Right lobe of liver (tissue), 6 donors: ENCODE data around the gene PPFIA3. TPM values are rescaled to one million over a fixed set of nuclear protein-coding genes. Genes with fewer than 3 reads are reported as not detected.
"Not testable (repeated sequence)": the region's sequence is repeated elsewhere in the genome, so short reads cannot be mapped to it uniquely, and the experiment has no call there.

Experiments
- ATAC-seq, 4 donors: fragments of 200-7000 bp; cut with Tn5 transposase; one replicate each; pipeline ENCODE4 v1.9.1; 2020; ENCODE audit warnings: mild to moderate bottlenecking in 4 of 4, moderate library complexity in 4 of 4
- DNase-seq, 3 donors: peaks; one replicate each; pipeline ENCODE4 v3.0.0-alpha.2; 2020
- H3K27ac ChIP-seq, 3 donors: fragments of 200-600 bp; one replicate each; pipeline ENCODE4 v1.8.0; 2022
- H3K27me3 ChIP-seq, 2 donors: fragments of 200-600 bp; one replicate each; pipeline ENCODE4 v1.8.0; 2022
- H3K36me3 ChIP-seq, 4 donors: fragments of 200-600 bp; sonication (generic) in 1 of 4; one replicate each; pipeline versions ENCODE4 v1.5.1 to v1.8.0; 2017 to 2022; ENCODE audit warnings: control low read depth in 1 of 4
- H3K4me1 ChIP-seq, 4 donors: fragments of 200-600 bp; sonication (generic) in 1 of 4; one replicate each; pipeline versions ENCODE4 v1.5.1 to v1.8.0; 2017 to 2022; ENCODE audit warnings: control low read depth in 1 of 4
- H3K4me3 ChIP-seq, 3 donors: fragments of 200-600 bp; one replicate each; pipeline ENCODE4 v1.8.0; 2022
- H3K9me3 ChIP-seq, 4 donors: fragments of 200-600 bp; sonication (generic) in 1 of 4; one replicate each; pipeline versions ENCODE4 v1.5.1 to v1.8.0; 2017 to 2022; ENCODE audit warnings: control low read depth in 1 of 4
- CTCF ChIP-seq, 4 donors: fragments of 200-600 bp in 3 of 4; fragments of 450-650 bp in 1 of 4; IDR thresholded peaks; one replicate each; pipeline versions ENCODE4 v1.5.1 to v1.8.0; 2016 to 2022; ENCODE audit warnings: antibody characterized with exemption in 4 of 4, mild to moderate bottlenecking in 2 of 4
- POLR2A ChIP-seq: fragments of 450-650 bp; IDR thresholded peaks from one replicate; pipeline ENCODE4 v1.6.1; 2017; ENCODE audit warnings: antibody characterized with exemption, mild to moderate bottlenecking
- WGBS: methylation state at CpG from one replicate; pipeline ENCODE4 v1.1.6; 2018; ENCODE audit warnings: low coverage, low lambda C conversion rate; ENCODE audit not compliant: insufficient coverage; ENCODE audit errors: missing lambda C conversion rate; 5-methylcytosine and 5-hydroxymethylcytosine counted together
- intact Hi-C, 2 donors: fragments of 100-400 bp; cut with DNase I; formaldehyde crosslinking; loops; one replicate each; pipeline versions ENCODE4 v1.11.2 to v1.14.1; 2022
- total RNA-seq, 6 experiments: library from RNA; depleted of rRNA in 2 of 6; stranded (reverse); fragments of >200 nt in 2 of 6; fragmentation: NEBNext Ultra II Directional in 3 of 6; extraction: Animal tissue kit (Norgen Biotek cat#: 25700) in 3 of 6; gene quantifications; one replicate each; pipeline versions ENCODE4 v1.1.0 to v1.2.4, GENCODE V29; 2016 to 2023
- donor health status: DM: no; HTN: yes; CAD: no.
- donor health status: DM: no; HTN: no; CAD: no.
- donor health status: DM: no; HTN: no; CAD: no.
- donor health status: DM: no; HTN: yes; CAD: no.
- donor health status: DM: no; HTN: yes; CAD: no.

Gene PPFIA3
- total RNA-seq, 6 experiments from 2014 or later: 1.8 to 6.6 (median 3.1) TPM

- no peaks in the 10 kb centered on the region for H3K9me3 ChIP-seq
- no peak for DNase-seq
- H3K27ac ChIP-seq: no peak overlapping the region
- TF ChIP-seq CTCF (IDR thresholded peaks at IDR 0.05) (no peak), POLR2A (no peak)
- peaks cover 0 to 19% (median 8%) of the 10 kb centered on the region in 4 donors for H3K4me1 ChIP-seq
- no peaks in the 10 kb centered on the region for H3K36me3 ChIP-seq
- intact Hi-C loops: no loop called here
- H3K4me3 ChIP-seq: no peak overlapping the region
- 17% methylated on average over 6 of the region's 16 CpGs for WGBS
- ATAC-seq: no peak
- no peaks in the 10 kb centered on the region for H3K27me3 ChIP-seq
Measured at GRCh38 chr19:49120325-49120683, 960 bp downstream of the PPFIA3 start.

GRCh38 chr19:49120868-49121267 is 1.5 kb downstream of the PPFIA3 start:
- no peak overlapping the region for H3K27ac ChIP-seq
- no peaks in the 10 kb centered on the region for H3K36me3 ChIP-seq
- 100% methylated on average over 2 of the region's 2 CpGs for WGBS
- intact Hi-C loops: no loop called here
- TF ChIP-seq POLR2A (no peak), CTCF (IDR thresholded peaks at IDR 0.05) (no peak)
- H3K4me1 ChIP-seq: peaks cover 0 to 19% (median 8%) of the 10 kb centered on the region in 4 donors
- H3K27me3 ChIP-seq: no peaks in the 10 kb centered on the region
- no peaks in the 10 kb centered on the region for H3K9me3 ChIP-seq
- no peak overlapping the region for H3K4me3 ChIP-seq
- ATAC-seq (no peak), DNase-seq (no peak)

GRCh38 chr19:49121841-49122240 is 2.5 kb downstream of the PPFIA3 start:
- 82% methylated on average over 10 of the region's 10 CpGs for WGBS

GRCh38 chr19:49123285-49123684 is 3.9 kb downstream of the PPFIA3 start:
- H3K27me3 ChIP-seq, DNase-seq, intact Hi-C loops, H3K27ac ChIP-seq, H3K36me3 ChIP-seq, H3K9me3 ChIP-seq, ATAC-seq, H3K4me3 ChIP-seq: not testable (repeated sequence)
- peaks cover 0 to 12% (median 4%) of the 10 kb centered on the region in 4 donors for H3K4me1 ChIP-seq
- 70% methylated on average over 11 of the region's 11 CpGs for WGBS

More at GRCh38 chr19:49121841-49122240, 2.5 kb downstream of the PPFIA3 start:
- H3K9me3 ChIP-seq, H3K27ac ChIP-seq, DNase-seq, ATAC-seq, H3K27me3 ChIP-seq, H3K4me3 ChIP-seq, intact Hi-C loops, H3K36me3 ChIP-seq: not testable (repeated sequence)
- H3K4me1 ChIP-seq: peaks cover 0 to 19% (median 8%) of the 10 kb centered on the region in 4 donors

GRCh38 chr19:49125025-49125731 is 5.8 kb downstream of the PPFIA3 start:
- TF ChIP-seq CTCF (IDR thresholded peaks at IDR 0.05): no peak
- H3K27ac ChIP-seq: no peak overlapping the region
- H3K4me3 ChIP-seq: no peak overlapping the region
- H3K9me3 ChIP-seq: no peaks in the 10 kb centered on the region
- DNase-seq (no peak), ATAC-seq (no peak)
- peaks cover 0 to 5% (median 0%) of the 10 kb centered on the region in 4 donors for H3K4me1 ChIP-seq
- no peaks in the 10 kb centered on the region for H3K27me3 ChIP-seq
- intact Hi-C loops: no loop called here
- no peaks in the 10 kb centered on the region for H3K36me3 ChIP-seq
- 61% methylated on average over 6 of the region's 23 CpGs for WGBS
